Measurements from ENCODE around the gene ARHGAP31.

The ARHGAP31 gene

GRCh38 chr3:119469418-119470189 lies 175.4 kb downstream of the ARHGAP31 start:
- peak overlapping the region; percentile 80 for H3K4me3 ChIP-seq (ENCODE audit: insufficient read length, low read depth)
- no peak for DNase-seq (ENCODE audit: low read depth, low spot score)
- TF ChIP-seq ZNF274 (IDR thresholded peaks at IDR 0.05; ENCODE audit: low read depth, low read length) = no peak
- no peak for TF ChIP-seq YY1 (IDR thresholded peaks at IDR 0.05; ENCODE audit: insufficient read depth, insufficient read length)
- TF ChIP-seq SUZ12 (IDR thresholded peaks at IDR 0.05; ENCODE audit: extremely low read depth, insufficient read depth, insufficient read length) = no peak

More at GRCh38 chr3:119469418-119470189, 175.4 kb downstream of the ARHGAP31 start:
- Histone ChIP-seq H3K36me3 (ENCODE audit: insufficient read depth, insufficient read length, low read length) (peaks cover 20% of the 10 kb centered on the region), H3K9ac (ENCODE audit: insufficient read length, low read depth) (peak overlapping the region; percentile 91), H3K9me3 (ENCODE audit: insufficient read depth, low read length) (no peaks in the 10 kb centered on the region), H3K27me3 (ENCODE audit: insufficient read depth, insufficient read length) (no peaks in the 10 kb centered on the region), H3K4me1 (ENCODE audit: insufficient read depth, insufficient read length) (peaks cover 2% of the 10 kb centered on the region)
